ENCODE measurements around the gene PHF12.
A peak's percentile ranks its signal among the peaks of the same experiment; 100 is the strongest.
"Not testable (repeated sequence)": the region's sequence is repeated elsewhere in the genome, so short reads cannot be mapped to it uniquely, and the experiment has no call there.

The PHF12 gene

GRCh38 chr17:28951991-28952975 is 965 bp upstream of the PHF12 start:
- peak; percentile 99 for DNase-seq

DNA sequence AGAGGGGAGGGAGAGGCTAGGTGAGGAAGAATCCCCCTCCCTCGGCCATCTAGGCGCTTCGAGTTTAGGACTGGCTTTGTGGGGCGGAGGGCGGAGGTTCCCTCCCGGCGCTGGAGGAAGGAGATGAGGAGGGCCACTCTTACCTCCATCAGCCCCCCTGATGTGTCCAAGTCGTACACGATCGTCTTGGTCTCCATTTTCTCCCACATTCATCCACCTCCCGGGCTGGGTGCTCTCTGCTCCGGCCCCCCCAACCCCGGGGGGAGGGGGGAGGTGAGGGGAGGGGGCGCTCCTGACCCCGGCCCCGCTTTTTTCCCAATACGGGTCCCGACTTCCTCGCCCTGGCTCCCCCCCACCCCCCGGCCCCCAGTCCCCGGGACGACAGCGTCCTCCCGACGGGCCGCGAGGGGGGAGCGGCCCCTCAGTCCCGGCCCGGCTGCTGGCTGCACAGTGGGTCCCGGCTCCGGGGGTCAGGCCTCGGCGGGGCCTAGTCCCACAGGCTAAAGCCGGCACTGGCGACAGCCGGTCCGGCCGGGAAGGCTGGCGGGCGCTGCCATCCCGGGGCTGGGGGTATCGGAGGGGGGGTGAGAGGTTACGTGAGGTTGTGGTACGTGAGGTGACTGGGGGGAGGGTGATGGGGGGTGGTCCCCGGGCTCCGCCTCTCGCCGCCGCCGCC is 428 bp downstream of the PHF12 start:
- DNase-seq: no peak

DNA sequence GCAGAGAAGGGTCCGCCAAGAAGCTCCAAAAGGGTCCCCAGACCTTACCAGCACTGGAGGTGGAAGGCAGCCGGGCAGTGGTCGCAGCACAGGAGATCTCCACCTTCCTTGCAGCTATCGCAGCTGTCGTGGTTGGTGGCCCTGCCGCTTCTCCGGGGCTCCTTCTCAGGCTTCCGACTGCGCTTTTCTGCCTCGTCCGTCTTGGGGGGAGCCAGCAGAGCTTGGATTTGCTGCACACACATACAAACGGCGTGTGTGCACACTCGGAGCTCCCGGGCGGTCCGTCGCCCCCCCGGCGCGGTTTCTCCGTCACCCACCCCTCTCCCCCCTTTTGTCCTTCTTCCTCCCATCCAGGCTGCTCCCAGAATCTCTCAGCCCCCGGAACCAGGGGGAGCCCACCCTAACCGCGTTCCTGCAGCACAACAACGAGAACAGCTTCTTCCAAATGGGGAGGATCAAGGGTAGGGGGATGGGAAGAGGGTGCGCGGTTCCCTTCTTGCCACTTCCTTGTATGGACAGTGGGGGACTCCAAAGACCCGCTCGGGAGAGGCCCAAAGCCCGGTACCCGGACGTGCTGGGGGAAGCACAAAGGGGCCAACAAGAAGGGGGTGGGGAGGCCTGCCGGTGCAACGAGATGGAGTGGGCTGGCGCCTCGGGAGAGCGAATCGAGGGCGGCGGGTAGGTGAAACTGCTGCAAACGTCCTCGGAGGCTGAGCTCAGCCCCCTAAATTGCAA is 1.1 kb downstream of the PHF12 start:
- peak; percentile 16 for DNase-seq

GRCh38 chr17:28949185-28950016 is 1.9 kb downstream of the PHF12 start:
- peak; percentile 39 for DNase-seq

DNA sequence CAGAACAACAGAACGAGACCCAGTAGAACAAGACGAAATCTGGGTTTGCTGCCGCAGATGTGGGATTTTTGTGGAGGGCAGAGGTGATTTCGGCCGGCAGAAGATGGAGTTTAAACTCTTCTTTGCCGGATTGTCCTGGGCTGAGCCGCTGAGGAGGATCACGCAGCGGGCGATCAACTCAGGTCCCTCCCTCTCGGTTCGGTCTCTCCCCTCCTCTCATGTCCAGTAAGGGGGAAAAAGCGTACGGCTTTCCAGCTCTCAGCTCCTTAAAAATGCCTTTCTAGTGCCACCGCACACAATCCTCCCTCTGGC is 2.5 kb downstream of the PHF12 start:
- DNase-seq: no peak

GRCh38 chr17:28948342-28948741 is 3.0 kb downstream of the PHF12 start:
- no peak for DNase-seq

DNA sequence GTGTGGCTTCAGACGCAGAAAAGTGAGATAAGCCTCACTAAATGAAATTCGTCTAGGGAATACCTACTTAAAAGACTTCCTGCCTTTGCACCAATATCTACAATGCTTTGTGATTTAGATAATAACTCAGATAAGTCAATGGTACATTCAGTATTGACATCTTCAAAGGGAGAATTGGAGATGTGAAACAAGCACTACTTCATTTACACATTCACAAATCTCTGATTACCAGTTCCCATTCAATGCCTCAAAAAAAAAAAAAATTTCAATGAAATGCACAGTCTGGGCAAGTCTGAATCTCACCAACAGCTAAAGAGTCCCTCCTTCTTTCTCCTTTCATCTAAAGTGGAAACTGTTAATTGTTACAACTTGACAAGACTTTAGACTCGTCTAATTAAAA is 3.7 kb downstream of the PHF12 start:
- no peak for DNase-seq

GRCh38 chr17:28946239-28946638 is 5.1 kb downstream of the PHF12 start:
- DNase-seq: no peak

DNA sequence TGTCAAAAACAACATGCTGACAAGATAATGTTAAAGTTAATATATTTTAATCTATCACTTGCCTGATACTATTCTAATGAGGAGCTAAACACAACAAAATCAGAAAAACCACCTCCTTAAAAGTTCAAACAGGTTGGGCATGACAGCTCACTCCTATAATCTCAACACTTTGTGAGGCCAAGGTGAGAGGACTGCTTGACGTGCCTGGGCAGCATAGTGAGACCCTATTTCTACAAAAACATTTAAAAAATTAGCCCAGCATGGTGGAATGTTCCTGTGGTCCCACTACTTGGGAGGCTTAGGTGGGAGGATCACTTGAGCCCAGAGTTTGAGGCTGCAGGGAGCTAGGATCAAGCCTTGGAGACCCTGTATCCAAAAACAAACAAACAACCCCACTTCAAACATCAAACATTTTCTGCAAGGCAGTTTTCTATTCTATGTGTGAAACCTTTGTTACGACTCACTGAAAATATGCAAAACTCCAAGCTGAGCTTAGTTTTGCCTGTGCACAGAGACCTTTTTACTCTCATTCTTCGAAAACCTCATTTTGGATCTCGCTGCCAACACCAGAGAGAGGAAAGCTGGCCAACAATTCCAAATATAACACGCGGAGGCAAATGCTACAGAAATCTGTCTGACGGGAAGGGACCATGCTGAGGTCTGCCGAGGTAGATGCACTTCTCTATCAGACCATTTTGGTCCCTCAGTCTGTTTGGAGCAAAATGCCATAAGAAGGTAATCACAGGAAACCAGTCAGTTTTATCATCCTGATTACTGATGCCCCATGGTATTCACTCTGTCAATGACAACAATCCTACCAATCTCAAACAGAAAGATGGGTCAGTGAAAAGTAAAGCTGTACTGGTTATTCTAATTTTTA is 6.2 kb downstream of the PHF12 start:
- DNase-seq: no peak

DNA sequence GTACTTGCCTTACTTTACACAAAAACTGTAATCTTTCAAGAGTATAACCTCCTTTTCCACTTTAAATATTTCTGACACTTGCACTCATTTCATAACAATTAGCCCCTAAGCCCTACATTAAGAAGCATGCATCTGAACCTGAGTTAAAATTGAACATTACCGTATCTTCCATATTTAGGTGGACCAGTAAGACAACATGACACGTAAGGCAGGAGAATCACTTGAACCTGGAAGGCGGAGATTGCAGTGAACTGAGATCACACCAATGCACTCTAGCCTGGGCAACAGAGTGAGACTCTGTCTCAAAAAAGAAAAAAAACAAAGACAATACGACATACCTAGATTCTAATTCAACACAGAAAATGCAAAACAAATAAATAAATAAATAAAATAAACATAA is 7.0 kb downstream of the PHF12 start:
- DNase-seq: no peak

GRCh38 chr17:28942925-28943324 is 8.4 kb downstream of the PHF12 start:
- no peak for DNase-seq

- no peak for DNase-seq
These were observed 10.1 kb downstream of the PHF12 start for GRCh38 chr17:28941251-28941650.

DNA sequence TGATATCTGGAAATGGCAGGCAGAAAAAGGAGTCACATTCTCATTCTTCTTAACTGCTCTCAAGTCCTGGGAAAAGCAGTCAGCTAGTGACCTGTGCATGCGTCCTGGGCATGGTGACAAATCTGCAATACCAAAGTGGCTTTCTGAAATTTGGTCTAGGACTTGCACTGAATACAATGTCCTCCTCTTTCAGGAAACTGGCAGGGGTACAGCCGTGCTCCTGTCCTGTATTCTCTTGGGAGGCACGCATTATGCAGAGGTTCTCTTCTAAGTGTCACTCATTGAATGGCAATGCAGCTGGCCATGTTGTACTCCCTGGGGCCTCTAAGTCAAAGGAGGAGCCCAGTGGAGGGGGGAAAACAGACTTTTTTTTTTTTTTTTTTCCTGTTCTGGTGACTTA is 10.6 kb downstream of the PHF12 start:
- DNase-seq: no peak

- no peak for DNase-seq
These were observed 11.2 kb downstream of the PHF12 start for GRCh38 chr17:28940142-28940541.

GRCh38 chr17:28938552-28938951 is 12.8 kb downstream of the PHF12 start:
- DNase-seq: no peak

DNA sequence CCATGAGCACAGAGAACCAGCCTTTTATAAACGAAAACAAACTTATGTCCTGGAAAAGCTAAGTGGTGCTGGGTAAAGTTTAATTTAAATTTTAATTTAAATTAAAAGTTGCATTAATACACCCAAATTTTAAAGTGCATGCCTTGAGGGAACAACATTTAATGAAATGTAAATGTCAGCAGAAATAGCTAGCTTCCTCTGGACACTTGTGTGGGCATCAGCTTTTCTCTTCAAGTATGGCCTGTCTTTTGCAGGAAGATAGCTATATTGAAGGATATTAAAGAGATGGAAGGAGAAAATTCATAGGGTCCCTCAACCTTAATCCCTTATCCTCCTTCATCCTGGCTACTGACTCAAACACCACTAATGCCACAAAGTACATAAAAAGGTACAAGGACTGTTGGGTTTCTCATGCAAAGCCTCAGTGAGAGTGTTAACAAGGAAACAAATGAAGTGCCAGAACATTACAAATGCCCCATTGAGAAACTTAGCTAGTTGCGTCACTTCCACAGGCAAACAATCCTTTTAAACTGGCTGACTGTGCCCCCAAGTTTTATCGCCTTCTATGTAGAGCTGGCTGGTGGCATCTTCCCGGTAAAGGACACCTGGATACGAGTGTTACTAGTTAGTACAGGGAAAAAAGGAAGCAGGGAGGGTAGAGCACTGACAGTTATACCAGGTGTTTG is 14.1 kb downstream of the PHF12 start:
- no peak for DNase-seq

- no peak for DNase-seq
These were observed 15.4 kb downstream of the PHF12 start for GRCh38 chr17:28935744-28936460.

DNA sequence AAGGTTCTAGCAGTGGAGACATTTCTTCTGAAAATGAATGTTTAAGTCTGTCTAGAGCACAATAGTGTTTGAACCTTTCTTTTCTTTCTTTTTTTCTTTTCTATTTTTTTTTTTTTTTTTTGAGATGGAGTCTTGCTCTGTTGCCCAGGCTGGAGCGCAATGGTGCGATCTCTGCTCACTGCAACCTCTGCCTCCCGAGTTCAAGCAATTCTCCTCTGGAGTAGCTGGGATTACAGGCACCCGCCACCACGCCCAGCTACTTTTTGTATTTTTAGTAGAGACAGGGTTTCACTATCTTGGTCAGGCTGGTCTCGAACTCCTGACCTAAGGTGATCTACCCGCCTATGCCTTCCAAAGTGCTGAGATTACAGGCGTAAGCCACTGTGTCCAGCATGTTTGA is 16.8 kb downstream of the PHF12 start:
- DNase-seq: not testable (repeated sequence)

GRCh38 chr17:28929787-28930186 is 21.5 kb downstream of the PHF12 start:
- DNase-seq: no peak

GRCh38 chr17:28928061-28928460 is 23.3 kb downstream of the PHF12 start:
- no peak for DNase-seq
